Suprapubic skin (tissue), 4 donors: ENCODE results near the gene IKZF5. TPM values are rescaled to one million over a fixed set of nuclear protein-coding genes. Genes with fewer than 3 reads are reported as not detected.

Source experiments
- DNase-seq, 2 donors: peaks; one replicate each; pipeline ENCODE4 v3.0.0-alpha.2; 2019; ENCODE audit warnings: low spot score in 2 of 2
- H3K27ac ChIP-seq: fragments of 200-600 bp; sonication (generic); one replicate; pipeline ENCODE4 v1.5.1; 2019
- H3K27me3 ChIP-seq: fragments of 200-600 bp; sonication (generic); one replicate; pipeline ENCODE4 v1.5.1; 2019
- H3K36me3 ChIP-seq: fragments of 200-600 bp; sonication (generic); one replicate; pipeline ENCODE4 v1.5.1; 2019
- H3K4me1 ChIP-seq: fragments of 200-600 bp; sonication (generic); one replicate; pipeline ENCODE4 v1.5.1; 2019
- H3K4me3 ChIP-seq: fragments of 200-600 bp; sonication (generic); one replicate; pipeline ENCODE4 v1.5.1; 2019; ENCODE audit warnings: mild to moderate bottlenecking
- H3K9me3 ChIP-seq: fragments of 200-600 bp; sonication (generic); one replicate; pipeline ENCODE4 v1.5.1; 2019
- CTCF ChIP-seq, 2 donors: fragments of 200-600 bp in 1 of 2; fragments of 450-650 bp in 1 of 2; sonication (generic) in 1 of 2; IDR thresholded peaks; one replicate each; pipeline ENCODE4 v1.5.1; 2016 to 2019; ENCODE audit warnings: antibody characterized with exemption in 2 of 2, mild to moderate bottlenecking in 1 of 2, moderate library complexity in 1 of 2
- EP300 ChIP-seq: sonication (generic); formaldehyde crosslinking; IDR thresholded peaks from one replicate; pipeline ENCODE4 v1.6.1; 2017; ENCODE audit warnings: antibody characterized with exemption
- POLR2A ChIP-seq, 2 donors: fragments of 450-650 bp; IDR thresholded peaks; one replicate each; pipeline ENCODE4 v1.6.1; 2017; ENCODE audit warnings: antibody characterized with exemption in 2 of 2, mild to moderate bottlenecking in 2 of 2, moderate library complexity in 2 of 2
- POLR2AphosphoS5 ChIP-seq, 3 donors: sonication (generic); formaldehyde crosslinking; IDR thresholded peaks; one replicate each; pipeline ENCODE4 v1.6.1; 2017; ENCODE audit warnings: antibody characterized with exemption in 3 of 3
- WGBS: methylation state at CpG from one replicate; pipeline ENCODE4 v1.1.5; 2018; 5-methylcytosine and 5-hydroxymethylcytosine counted together
- total RNA-seq, 4 donors: library from RNA; depleted of rRNA; stranded (reverse); fragments of >200 nt; gene quantifications; one replicate each; pipeline ENCODE4 v1.1.0, GENCODE V29; 2016

Gene IKZF5
- total RNA-seq, 4 donors from 2014 or later: 9.5 to 25.2 (median 12.9) TPM

DNA sequence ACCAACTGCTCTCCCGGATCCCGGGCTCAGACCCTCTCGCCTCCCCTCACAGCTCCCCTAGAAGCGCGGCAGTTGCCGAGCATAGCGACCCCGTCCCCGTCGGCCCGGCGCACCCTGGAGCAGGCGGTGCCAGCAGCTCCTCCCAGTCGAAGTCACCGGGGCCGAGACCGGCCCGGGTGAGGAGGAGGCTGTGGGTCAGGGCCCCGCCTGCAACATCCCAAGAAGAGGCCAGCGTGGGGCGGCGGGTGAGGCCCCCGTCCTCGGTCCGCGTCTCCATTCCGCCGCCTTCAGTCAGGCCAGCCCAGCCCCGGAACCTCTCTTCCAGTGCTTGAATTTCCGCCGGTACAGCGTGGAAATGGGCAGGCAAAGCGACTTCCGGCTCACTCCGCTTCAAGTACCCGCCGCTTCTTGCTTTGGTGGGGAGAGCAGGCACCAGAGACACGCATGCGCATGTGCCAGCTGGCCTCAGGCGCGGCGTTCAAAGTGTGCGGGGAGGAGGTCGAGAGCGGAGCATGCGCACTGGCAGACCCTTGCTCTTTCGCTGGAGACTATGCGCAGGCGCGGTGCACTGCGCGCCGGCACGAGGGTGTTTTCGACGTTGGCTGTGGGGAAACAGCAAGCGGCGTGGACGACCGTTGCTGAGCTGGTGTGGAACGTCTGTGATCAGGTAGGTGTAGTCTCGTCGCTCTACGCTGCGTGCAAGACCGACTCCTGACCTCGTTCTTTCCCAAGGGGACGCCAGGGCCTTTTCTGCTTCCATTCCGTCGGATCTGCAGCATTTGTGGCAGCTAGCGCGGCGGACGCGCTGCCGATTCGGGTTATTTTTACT is 54.5 kb downstream of the IKZF5 start, which contains the start of gene C10orf88:
Gene C10orf88, minus strand, starts transcription at position 326 of the 829 bp plus-strand sequence. Its CDS starts 49 bp downstream, at position 277.
- no peak for TF ChIP-seq CTCF (IDR thresholded peaks at IDR 0.05)
- no peak for TF ChIP-seq POLR2A (IDR thresholded peaks at IDR 0.05)
- peak in 1 of 3 donors; percentile 71 for TF ChIP-seq POLR2AphosphoS5 (IDR thresholded peaks at IDR 0.05)
- TF ChIP-seq EP300: no peak
- H3K27ac ChIP-seq: peak within 1 kb of the TSS; percentile 39
- H3K27me3 ChIP-seq: no peaks in the 10 kb centered on the region
- no peaks in the 10 kb centered on the region for H3K9me3 ChIP-seq
- peaks cover 2% of the 10 kb centered on the region for H3K36me3 ChIP-seq
- peaks cover 24% of the 10 kb centered on the region for H3K4me1 ChIP-seq
- DNase-seq: peak; percentile 97
- peak within 1 kb of the TSS; percentile 62 for H3K4me3 ChIP-seq
- WGBS: 8% methylated on average over 33 of the region's 77 CpGs

DNA sequence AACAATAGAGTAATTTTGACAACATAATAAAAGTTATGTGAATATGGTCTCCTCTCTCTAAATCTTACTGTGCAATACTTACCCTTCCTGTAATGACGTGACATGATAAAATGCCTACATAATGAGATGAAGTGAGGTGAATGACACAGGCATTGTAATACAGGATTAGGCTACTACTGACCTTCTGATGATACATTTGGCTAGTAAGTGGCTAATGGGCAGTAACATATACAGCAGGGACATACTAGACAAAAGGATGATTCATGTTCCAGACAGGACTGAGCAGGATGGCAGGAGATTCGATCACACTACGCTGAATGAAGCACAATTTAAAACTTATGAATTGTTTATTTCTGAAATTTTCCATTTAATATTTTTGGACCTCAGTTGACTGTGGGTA is 59.3 kb downstream of the IKZF5 start:
- TF ChIP-seq POLR2AphosphoS5 (IDR thresholded peaks at IDR 0.05) (no peak), POLR2A (IDR thresholded peaks at IDR 0.05) (no peak), CTCF (IDR thresholded peaks at IDR 0.05) (no peak), EP300 (no peak)
- H3K36me3 ChIP-seq: peaks cover 17% of the 10 kb centered on the region
- H3K4me3 ChIP-seq: no peak overlapping the region
- H3K27me3 ChIP-seq: no peaks in the 10 kb centered on the region
- H3K27ac ChIP-seq: no peak overlapping the region
- H3K9me3 ChIP-seq: no peaks in the 10 kb centered on the region
- DNase-seq: no peak
- WGBS: 94% methylated on average over 3 of the region's 3 CpGs
- H3K4me1 ChIP-seq: peaks cover 18% of the 10 kb centered on the region

Other genes with a start within 250 kb of the IKZF5 start
- 1 to 10 TPM in 1 of 4 donors, under 1 TPM in 2, not detected in 1; 0.26 to 2.7 (median 0.81) TPM for gene CUZD1, start 162.9 kb downstream of the IKZF5 start, total RNA-seq
- gene FAM24B, start 129.2 kb downstream of the IKZF5 start, total RNA-seq: 1 to 10 TPM; 4.5 to 10.0 (median 7.1) TPM
- not detected for gene FAM24A, start 98.2 kb downstream of the IKZF5 start, total RNA-seq
- gene C10orf88, start 54.6 kb downstream of the IKZF5 start, total RNA-seq: 1 to 10 TPM; 3.7 to 8.9 (median 5.5) TPM
- gene PSTK, start 28.4 kb downstream of the IKZF5 start, total RNA-seq: 1 to 10 TPM; 3.4 to 7.9 (median 5.7) TPM
- gene ACADSB, start 211 bp upstream of the IKZF5 start, total RNA-seq: 10 to 100 TPM; 18.0 to 36.9 (median 27.4) TPM
- not detected for gene HMX3, start 127.2 kb upstream of the IKZF5 start, total RNA-seq
- not detected for gene HMX2, start 139.3 kb upstream of the IKZF5 start, total RNA-seq
- gene BUB3, start 145.6 kb upstream of the IKZF5 start, total RNA-seq: 100 to 1,000 TPM in 1 of 4 donors, 10 to 100 TPM in 3; 87.3 to 134 (median 91.3) TPM